Adipocyte (in vitro differentiated cells): ENCODE data around the gene PLPPR1.

ENCODE experiments used
- DNase-seq: peaks from one replicate; pipeline ENCODE4 v3.0.0-alpha.2; 2015; ENCODE audit warnings: low read depth
- H3K27me3 ChIP-seq: replicated peaks from 2 replicates; pipeline ENCODE4 v1.7.0; 2013; ENCODE audit warnings: mild to moderate bottlenecking, low read length, moderate library complexity; ENCODE audit not compliant: control insufficient read depth, insufficient read depth
- H3K36me3 ChIP-seq: 2 replicates; pipeline ENCODE4 v1.7.0; 2013; ENCODE audit warnings: low read length, mild to moderate bottlenecking, moderate library complexity; ENCODE audit not compliant: control insufficient read depth, insufficient read depth, severe bottlenecking
- H3K4me1 ChIP-seq: 2 replicates; pipeline ENCODE4 v1.7.0; 2013; ENCODE audit warnings: mild to moderate bottlenecking, low read length, moderate library complexity; ENCODE audit not compliant: control insufficient read depth, insufficient read depth
- H3K4me3 ChIP-seq: 2 replicates; pipeline ENCODE4 v1.7.0; 2013; ENCODE audit warnings: mild to moderate bottlenecking, low read length, moderate library complexity
- H3K9ac ChIP-seq: 2 replicates; pipeline ENCODE4 v1.7.0; 2013; ENCODE audit warnings: mild to moderate bottlenecking, low read length, moderate library complexity
- H3K9me3 ChIP-seq: 2 replicates; pipeline ENCODE4 v1.7.0; 2013; ENCODE audit warnings: mild to moderate bottlenecking, low read length, moderate library complexity; ENCODE audit not compliant: control insufficient read depth

The PLPPR1 gene

DNA sequence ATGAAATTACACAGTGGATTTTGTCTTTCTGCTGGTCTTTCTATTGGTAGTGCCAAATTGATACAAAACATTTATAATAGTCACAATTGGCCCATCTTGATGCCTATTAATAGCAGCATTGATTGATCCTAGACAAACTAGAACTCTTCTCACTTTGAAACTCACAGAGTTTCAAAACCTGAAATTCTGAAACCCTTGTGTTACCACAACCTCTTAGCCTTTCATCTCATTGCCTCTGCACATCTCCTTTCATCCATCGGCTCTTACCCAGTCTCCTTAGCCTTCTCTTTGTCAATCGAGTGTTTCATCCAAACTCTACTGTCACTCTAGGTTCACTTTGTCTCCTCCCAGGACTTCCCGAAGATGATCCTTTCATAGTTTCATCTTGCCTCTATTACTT, 22.1 kb downstream of the PLPPR1 start:
- no peaks in the 10 kb centered on the region for H3K9me3 ChIP-seq
- H3K4me1 ChIP-seq, result peaks cover 3% of the 10 kb centered on the region
- no peak for DNase-seq
- no peak overlapping the region for H3K9ac ChIP-seq
- H3K36me3 ChIP-seq, result no peaks in the 10 kb centered on the region
- no peaks in the 10 kb centered on the region for H3K27me3 ChIP-seq
- H3K4me3 ChIP-seq, result no peak overlapping the region

- Histone ChIP-seq H3K9me3 (no peaks in the 10 kb centered on the region), H3K9ac (no peak overlapping the region), H3K4me1 (no peaks in the 10 kb centered on the region), H3K36me3 (no peaks in the 10 kb centered on the region), H3K27me3 (no peaks in the 10 kb centered on the region), H3K4me3 (no peak overlapping the region)
- DNase-seq, result no peak
Observed at GRCh38 chr9:101054657-101055056, 26.1 kb downstream of the PLPPR1 start.

- Histone ChIP-seq H3K9me3 (no peaks in the 10 kb centered on the region), H3K4me3 (no peak overlapping the region), H3K27me3 (no peaks in the 10 kb centered on the region), H3K9ac (no peak overlapping the region), H3K36me3 (no peaks in the 10 kb centered on the region), H3K4me1 (no peaks in the 10 kb centered on the region)
- DNase-seq, result no peak
Observed at GRCh38 chr9:101055516-101055915, 27.0 kb downstream of the PLPPR1 start.

- H3K36me3 ChIP-seq, result no peaks in the 10 kb centered on the region
- no peak overlapping the region for H3K4me3 ChIP-seq
- H3K4me1 ChIP-seq, result no peaks in the 10 kb centered on the region
- no peak for DNase-seq
- H3K9me3 ChIP-seq, result no peaks in the 10 kb centered on the region
- H3K27me3 ChIP-seq, result no peaks in the 10 kb centered on the region
- H3K9ac ChIP-seq, result no peak overlapping the region
Observed at GRCh38 chr9:101062686-101063085, 34.2 kb downstream of the PLPPR1 start.

DNA sequence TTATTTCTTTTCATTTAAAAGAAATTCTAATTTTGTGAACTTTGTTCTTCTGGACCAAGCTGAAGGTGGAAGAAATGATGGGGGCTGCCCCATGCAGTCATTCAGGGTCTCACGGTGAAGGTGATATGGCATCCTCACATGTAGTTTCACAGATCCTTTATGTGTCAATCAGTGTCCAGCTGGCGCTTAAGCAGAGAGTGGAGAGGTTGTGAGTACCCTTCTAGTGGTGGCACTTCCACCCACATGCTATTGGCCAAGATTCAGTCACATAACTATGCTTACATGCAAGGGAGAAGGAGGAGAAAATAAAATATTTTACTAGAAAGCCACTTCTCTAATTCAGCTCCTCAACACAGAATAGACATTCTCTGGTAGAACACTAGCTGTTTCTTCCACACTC, 34.7 kb downstream of the PLPPR1 start:
- Histone ChIP-seq H3K4me3 (no peak overlapping the region), H3K9me3 (no peaks in the 10 kb centered on the region), H3K9ac (no peak overlapping the region), H3K36me3 (no peaks in the 10 kb centered on the region), H3K4me1 (no peaks in the 10 kb centered on the region), H3K27me3 (no peaks in the 10 kb centered on the region)
- DNase-seq, result no peak

DNA sequence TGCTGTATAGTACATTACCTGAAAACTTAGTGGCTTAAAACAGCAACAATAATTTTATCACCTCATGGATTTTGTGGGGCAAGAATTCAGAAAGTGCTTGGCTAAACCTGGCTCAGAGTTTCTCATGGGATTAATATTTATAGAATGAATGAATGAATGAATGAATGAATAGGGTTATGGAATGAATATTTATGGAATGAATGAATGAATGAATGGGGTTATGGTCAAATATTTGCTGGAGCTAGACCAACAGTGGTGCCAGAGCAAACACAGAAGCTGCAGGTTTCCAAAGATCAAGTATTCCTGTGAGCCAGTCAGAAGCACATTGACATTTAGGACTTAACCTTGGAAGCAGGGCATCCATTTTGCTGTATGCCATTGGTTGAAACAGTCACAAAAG, 35.7 kb downstream of the PLPPR1 start:
- Histone ChIP-seq H3K9me3 (no peaks in the 10 kb centered on the region), H3K9ac (no peak overlapping the region), H3K4me1 (no peaks in the 10 kb centered on the region)

DNA sequence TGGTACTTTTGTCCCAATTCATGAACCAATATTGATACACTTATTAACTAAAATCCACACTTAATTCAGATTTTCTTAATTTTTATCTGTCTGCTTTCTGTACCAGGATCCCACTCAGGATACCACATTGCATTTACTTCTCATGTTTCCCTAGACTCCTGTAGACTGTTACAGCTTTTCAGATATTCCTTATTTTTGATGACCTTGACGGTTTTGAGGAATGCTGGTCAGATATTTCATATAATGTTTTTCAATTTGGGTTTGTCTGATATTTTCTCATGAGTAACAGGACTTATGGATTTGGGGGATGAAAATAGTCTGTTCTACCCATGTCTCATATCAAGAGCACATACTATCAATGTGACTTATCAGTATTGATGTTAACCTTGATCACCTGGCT, 37.4 kb downstream of the PLPPR1 start:
- no peaks in the 10 kb centered on the region for H3K27me3 ChIP-seq
- no peaks in the 10 kb centered on the region for H3K9me3 ChIP-seq
- no peak overlapping the region for H3K9ac ChIP-seq
- no peak for DNase-seq
- no peak overlapping the region for H3K4me3 ChIP-seq
- no peaks in the 10 kb centered on the region for H3K4me1 ChIP-seq
- H3K36me3 ChIP-seq, result no peaks in the 10 kb centered on the region

More for the DNA sequence above, 35.7 kb downstream of the PLPPR1 start:
- H3K27me3 ChIP-seq, result no peaks in the 10 kb centered on the region
- H3K36me3 ChIP-seq, result no peaks in the 10 kb centered on the region
- H3K4me3 ChIP-seq, result no peak overlapping the region
- DNase-seq, result no peak

- Histone ChIP-seq H3K9ac (no peak overlapping the region), H3K4me1 (no peaks in the 10 kb centered on the region), H3K36me3 (no peaks in the 10 kb centered on the region), H3K4me3 (no peak overlapping the region), H3K9me3 (no peaks in the 10 kb centered on the region), H3K27me3 (no peaks in the 10 kb centered on the region)
- DNase-seq, result no peak
Observed at GRCh38 chr9:101068696-101069095, 40.2 kb downstream of the PLPPR1 start.

DNA sequence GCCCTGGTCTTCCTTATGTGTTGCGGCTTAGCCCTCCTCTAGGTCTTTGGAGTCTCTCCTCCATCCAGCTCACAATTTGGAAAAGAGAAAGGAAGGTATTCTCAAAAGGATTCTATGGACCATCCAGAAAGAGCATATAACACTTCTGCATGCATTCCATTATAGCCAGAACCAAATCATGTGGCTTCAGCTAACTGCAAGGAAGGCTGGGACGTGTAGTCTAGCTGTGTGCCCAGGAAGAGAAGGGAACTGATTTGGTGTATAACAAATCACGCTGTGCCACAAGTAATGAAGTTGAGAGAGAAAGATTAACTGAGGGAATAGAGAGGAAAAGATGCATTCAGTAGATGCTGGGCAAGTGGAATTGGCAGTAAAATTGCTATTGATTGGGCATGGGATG, 43.7 kb downstream of the PLPPR1 start:
- DNase-seq, result no peak
- H3K9ac ChIP-seq, result no peak overlapping the region
- no peaks in the 10 kb centered on the region for H3K9me3 ChIP-seq
- no peaks in the 10 kb centered on the region for H3K27me3 ChIP-seq
- H3K4me1 ChIP-seq, result no peaks in the 10 kb centered on the region
- no peak overlapping the region for H3K4me3 ChIP-seq
- no peaks in the 10 kb centered on the region for H3K36me3 ChIP-seq

- Histone ChIP-seq H3K9me3 (no peaks in the 10 kb centered on the region), H3K9ac (no peak overlapping the region), H3K4me3 (no peak overlapping the region), H3K36me3 (no peaks in the 10 kb centered on the region), H3K27me3 (no peaks in the 10 kb centered on the region), H3K4me1 (no peaks in the 10 kb centered on the region)
- no peak for DNase-seq
Observed at GRCh38 chr9:101073122-101073521, 44.6 kb downstream of the PLPPR1 start.

GRCh38 chr9:101081641-101082040, 53.1 kb downstream of the PLPPR1 start:
- H3K9ac ChIP-seq, result no peak overlapping the region
- no peaks in the 10 kb centered on the region for H3K4me1 ChIP-seq
- H3K9me3 ChIP-seq, result no peaks in the 10 kb centered on the region
- no peak overlapping the region for H3K4me3 ChIP-seq
- H3K27me3 ChIP-seq, result no peaks in the 10 kb centered on the region
- no peak for DNase-seq
- H3K36me3 ChIP-seq, result no peaks in the 10 kb centered on the region

DNA sequence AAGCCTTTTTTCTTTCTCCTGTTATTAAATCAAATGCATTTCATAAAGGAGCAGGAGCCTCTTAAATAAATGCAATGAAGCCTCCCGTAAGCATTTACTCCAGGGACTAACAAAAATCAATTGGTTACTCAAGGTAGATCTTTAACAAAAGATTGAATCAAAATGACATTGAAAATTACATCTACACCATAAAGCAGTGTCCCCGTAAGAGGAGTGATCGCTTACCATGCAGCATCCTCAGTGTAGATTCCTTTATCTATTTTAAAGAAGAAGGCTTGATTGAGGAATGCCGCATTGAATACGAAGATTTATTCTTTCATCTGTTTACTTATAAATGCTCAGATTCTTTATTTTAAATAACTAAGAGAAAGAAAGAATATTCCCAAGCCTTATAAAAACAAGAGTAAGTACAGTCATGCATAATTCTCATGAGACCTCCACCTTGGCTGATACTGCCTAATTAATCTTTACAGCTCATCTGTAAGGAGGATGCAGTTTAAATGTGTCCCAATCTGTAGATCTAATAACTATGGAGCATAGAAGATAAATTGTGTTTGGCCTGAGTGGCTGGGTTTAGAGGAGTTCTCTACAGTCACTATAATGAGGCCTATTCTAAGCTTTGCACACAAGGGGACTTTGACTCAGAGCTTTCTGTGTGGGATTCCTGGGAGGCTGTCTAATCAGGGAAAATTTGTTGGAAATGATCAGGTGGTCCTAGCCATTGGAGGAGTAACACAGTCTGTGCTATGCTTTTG, 55.1 kb downstream of the PLPPR1 start:
- no peaks in the 10 kb centered on the region for H3K36me3 ChIP-seq
- no peaks in the 10 kb centered on the region for H3K4me1 ChIP-seq
- no peak for DNase-seq
- no peak overlapping the region for H3K4me3 ChIP-seq
- H3K9ac ChIP-seq, result no peak overlapping the region
- H3K9me3 ChIP-seq, result no peaks in the 10 kb centered on the region
- H3K27me3 ChIP-seq, result no peaks in the 10 kb centered on the region
